Endometrial microvascular endothelial cells (primary cell): ENCODE results near the gene MSH6. TPM values are rescaled to one million over a fixed set of nuclear protein-coding genes. Genes with fewer than 3 reads are reported as not detected.
"Not testable (repeated sequence)": the region's sequence is repeated elsewhere in the genome, so short reads cannot be mapped to it uniquely, and the experiment has no call there.

ENCODE experiments used
- in situ Hi-C: cut with HindIII; loops from 2 replicates; pipeline ENCODE4 v1.10.0; 2017; ENCODE audit warnings: low sequenced_read_pairs, low pct_unique_long_range_greater_than_20kb; ENCODE audit errors: inconsistent ontology term
- total RNA-seq: library from RNA; depleted of rRNA; stranded (reverse); fragments of >200 nt; gene quantifications from one replicate; pipeline ENCODE4 v1.2.3, GENCODE V29; 2015; ENCODE audit errors: inconsistent ontology term

Gene MSH6
- total RNA-seq, 1 donor from 2014 or later: 50.5 TPM

DNA sequence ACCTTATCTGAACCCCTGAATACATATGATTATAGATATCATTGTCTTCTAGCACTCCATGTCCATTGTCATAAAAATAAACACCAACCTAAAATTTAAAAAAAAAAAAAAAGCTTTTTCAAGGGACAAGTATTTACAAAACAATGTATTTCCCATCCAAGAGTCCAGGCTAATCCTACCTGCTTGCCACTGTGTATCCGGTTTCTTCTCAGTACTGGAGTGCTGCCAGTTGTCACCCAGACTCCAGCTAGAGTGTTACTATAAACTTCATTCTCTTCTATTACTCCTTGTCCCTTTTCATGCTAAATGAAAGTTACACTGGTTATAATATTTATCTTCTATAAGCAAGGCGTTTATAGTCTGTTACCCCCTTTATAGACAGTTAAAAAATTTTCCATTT is 35.8 kb downstream of the MSH6 start:
- in situ Hi-C loops: no loop called here

DNA sequence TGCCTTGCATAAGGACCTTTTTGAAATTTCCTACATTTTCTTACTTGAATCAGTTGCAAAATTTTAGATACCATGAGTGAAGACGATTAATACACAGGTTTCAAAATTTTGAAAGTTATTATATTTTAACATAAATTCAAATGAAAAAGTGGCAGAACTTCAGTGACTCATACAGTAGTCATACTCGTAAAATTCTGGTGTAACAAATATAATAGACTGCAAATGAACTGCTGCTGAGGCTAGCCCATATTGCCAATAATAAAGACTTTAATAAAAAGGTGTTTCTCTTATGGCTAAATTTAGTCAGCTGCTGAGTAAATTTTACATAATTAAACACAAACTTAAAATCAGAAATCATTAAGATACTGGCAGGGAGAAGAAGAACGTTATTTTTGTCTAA is 36.9 kb downstream of the MSH6 start:
- in situ Hi-C loops: no loop called here

DNA sequence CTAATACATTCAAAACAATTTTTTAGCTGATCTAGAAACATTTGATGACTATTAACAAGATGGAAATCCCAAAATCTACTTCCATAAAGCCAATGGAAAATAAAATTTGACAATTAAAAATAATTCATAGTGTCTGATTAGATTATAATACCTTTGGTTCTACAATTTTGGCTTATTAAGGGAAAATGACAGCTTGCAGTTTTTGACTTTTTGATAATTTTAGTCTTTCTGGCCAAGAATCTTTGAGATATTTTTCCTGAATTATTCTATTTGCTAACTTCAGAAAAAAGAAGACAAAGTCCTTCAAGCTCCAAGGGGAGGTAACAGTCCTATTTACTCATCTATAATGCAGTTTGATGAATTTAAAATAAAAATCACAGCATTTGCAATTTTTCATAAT is 39.6 kb downstream of the MSH6 start:
- in situ Hi-C loops: no loop called here

DNA sequence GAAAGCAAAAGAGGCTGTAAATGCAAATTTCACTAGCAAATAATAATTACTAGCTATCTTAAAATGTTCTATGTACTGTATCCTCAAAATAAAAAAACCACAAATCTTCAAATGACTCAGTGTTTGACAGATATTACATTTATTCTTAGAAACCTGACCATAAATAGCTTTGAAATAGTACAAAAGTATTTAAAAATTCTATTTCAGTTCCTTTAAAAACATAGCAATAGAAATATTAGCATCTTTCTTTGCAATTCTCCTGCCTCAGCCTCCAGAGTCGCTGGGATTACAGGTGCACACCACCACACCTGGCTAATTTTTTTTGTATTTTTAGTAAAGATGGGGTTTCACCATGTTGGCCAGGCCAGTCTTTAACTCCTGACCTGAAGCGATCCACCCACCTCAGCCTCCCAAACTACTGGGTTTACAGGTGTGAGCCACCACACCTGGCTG is 50.6 kb downstream of the MSH6 start:
- in situ Hi-C loops: no loop called here

DNA sequence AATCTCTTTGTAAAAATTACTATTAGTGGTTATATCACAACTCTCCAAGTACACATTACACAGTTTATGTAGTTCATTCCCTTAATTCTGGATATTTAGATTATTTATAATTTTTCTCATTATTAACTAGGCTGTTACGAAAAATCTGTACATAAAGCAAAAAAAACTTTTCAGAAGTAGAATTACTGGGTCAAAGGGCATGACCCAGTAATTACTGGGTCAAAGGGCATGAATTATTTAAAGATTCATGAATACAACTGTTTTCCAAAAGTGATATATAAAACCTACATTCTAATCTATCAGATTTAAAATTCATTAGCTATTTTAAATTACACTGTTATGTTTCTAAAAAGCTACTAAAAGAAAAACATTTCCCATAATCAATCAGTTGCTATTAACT is 55.3 kb downstream of the MSH6 start:
- in situ Hi-C loops: no loop called here

DNA sequence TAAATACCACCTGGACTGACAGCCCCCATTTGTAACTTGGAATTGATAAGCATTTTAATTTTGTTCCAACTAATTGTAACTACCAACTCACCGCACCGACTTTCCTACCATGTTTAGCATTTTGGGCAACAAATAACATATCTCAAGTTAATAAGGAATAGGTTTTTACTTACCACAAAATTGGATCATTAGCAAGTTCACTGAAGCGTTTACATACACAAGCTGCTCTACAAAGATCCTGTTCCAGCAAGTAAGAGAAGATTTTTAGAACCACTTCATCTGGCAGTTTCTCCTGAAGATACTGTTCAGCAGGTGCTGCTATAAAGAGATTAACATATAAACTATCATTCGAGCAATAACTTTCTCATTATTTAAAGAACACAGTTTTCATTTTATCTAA is 55.7 kb downstream of the MSH6 start:
- in situ Hi-C loops: no loop called here

DNA sequence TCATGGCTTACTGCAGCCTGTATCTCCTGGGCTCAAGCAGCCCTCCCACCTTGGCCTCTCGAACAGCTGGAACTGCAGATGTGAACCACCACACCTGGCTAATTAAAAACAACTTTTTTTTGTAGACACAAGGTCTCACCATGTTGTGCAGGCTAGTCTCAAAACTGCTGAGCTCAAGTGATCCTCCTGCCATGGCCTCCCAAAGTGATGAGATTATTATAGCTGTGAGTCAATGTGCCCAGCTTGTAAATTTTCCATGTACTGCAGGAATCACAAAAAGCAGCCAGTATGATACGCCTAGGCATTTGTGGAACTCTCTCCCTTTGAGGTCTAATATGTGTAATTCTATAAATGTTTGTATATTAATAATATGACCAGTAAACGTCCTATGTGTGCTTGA is 59.9 kb downstream of the MSH6 start:
- in situ Hi-C loops: no loop called here

DNA sequence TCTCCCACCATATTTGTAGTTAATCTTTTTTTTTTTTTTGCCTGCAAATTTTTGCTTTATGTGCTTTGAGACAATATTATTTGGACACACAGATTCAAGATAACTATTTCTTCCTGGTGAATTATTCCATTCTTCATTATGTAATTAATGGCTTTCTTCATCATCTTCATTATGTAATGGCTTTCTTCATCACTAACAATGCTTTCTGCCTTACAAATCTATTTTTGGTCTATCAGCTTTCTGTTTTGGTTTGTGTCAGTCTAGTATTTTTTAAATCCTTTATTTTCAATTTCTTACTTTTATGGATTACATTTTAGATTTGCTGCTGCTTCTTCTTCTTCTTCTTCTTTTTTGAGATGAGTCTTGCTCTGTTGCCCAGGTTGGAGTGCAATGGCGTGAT is 60.5 kb downstream of the MSH6 start:
- in situ Hi-C loops: no loop called here

DNA sequence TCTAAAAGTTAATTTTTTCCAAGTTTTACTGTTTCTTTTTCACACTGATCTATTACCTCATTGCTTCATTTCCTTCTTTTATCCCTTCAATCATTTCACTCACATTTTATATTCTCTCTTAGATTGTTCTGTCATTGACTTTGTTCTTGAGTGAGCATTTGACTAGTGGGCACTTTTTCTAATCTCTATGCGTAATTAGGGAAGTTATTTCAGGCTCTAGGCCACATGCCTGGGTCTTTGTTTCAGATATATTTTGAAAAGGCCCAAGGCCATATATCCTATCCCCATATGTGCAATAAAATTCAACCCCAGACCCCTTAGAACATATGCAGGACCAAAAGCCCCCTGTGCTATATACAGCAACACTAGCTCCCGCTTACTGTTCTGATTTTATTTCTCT is 61.2 kb downstream of the MSH6 start:
- in situ Hi-C loops: no loop called here

DNA sequence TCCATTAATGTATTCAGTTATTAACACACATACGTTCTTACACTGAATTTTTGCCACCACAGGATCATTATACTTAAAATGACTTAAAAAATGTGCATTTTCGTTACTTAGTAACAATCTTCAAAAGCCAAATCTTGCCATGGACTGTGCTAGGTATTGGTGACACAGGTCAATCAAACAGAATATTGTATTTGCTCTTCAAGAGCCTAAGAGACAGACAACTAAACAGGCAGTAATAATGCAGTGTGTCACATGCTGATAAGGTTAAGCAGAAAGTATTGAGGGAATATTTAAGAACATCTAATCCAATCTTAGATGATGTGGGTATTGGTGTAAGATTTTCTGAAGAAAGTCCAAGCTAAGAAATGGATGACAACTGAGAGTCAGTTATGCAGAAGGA is 66.4 kb downstream of the MSH6 start:
- in situ Hi-C loops: no loop called here

DNA sequence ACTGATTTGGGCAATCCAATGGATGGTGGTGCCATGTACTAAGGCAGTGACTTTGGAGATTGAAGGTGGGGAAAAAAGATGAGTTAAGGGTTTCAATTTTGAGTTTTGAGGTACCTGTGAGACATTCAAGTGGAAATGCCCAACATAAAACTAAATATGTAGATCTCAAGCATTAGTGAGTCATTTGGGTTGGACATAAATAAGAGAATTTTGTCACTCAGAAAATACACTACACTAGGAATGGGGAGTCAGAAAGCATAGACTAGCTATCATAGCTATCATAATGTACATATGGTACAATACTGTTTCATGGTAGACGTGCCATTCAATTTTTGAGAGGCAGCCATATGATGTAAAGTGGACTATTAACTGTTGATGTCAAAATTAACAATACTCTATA is 67.3 kb downstream of the MSH6 start:
- in situ Hi-C loops: no loop called here

DNA sequence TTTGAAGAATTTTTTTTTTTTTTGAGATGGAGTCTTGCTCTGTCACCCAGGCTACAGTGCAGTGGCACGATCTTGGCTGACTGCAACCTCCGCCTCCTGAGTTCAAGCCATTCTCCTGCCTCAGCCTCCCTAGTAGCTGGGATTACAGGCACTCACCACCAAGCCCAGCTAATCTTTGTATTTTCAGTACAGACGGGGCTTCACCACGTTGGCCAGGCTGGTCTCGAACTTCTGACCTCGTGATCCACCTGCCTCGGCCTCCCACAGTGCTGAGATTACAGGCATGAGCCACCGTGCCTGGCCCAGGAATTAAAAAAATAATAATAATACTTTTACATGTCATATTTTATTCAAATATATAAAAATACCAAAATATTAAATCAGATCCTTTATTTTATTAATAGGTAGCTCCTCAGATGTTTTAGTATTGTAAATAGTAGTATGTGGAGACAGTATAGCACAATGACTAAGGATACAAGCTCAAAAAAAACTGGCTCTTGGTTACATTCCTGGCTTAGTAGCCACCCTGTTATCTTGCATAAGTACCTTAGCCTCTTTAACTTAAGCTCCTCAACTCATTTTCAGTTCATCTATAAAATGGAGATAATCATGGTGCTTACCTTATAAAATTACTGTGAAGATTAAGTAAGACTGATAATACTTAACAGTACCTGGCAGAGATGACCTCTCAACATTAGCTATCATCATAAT is 70.3 kb downstream of the MSH6 start:
- in situ Hi-C loops: not testable (repeated sequence)

Other genes with a start within 250 kb of the MSH6 start
- not detected for gene KCNK12, start 212.2 kb upstream of the MSH6 start, total RNA-seq
- 45.9 TPM for gene FBXO11, start 123.4 kb downstream of the MSH6 start, total RNA-seq